GM23338 (cell line): ENCODE data around the gene C2. TPM values are rescaled to one million over a fixed set of nuclear protein-coding genes. Genes with fewer than 3 reads are reported as not detected.

Source experiments
- ATAC-seq: fragments of 200-7000 bp; cut with Tn5 transposase; 3 replicates; pipeline ENCODE4 v1.9.1; 2020
- DNase-seq: peaks from one replicate; pipeline ENCODE4 v3.0.0-alpha.2; 2015; ENCODE audit warnings: low spot score
- H2AFZ ChIP-seq: fragments of 200-600 bp; sonication (generic); 2 replicates; pipeline ENCODE4 v1.8.0; 2016; ENCODE audit warnings: antibody characterized with exemption, mild to moderate bottlenecking, moderate library complexity
- H3F3A ChIP-seq: fragments of 200-600 bp; sonication (generic); replicated peaks from 2 replicates; pipeline ENCODE4 v1.8.0; 2017; ENCODE audit warnings: antibody characterized with exemption, mixed run types, low read depth
- H3K27ac ChIP-seq: fragments of 200-600 bp; sonication (generic); 2 replicates; pipeline ENCODE4 v1.6.1; 2016; ENCODE audit warnings: low read depth
- H3K27me3 ChIP-seq: fragments of 200-600 bp; sonication (generic); 2 replicates; pipeline ENCODE4 v1.8.0; 2016; ENCODE audit warnings: mild to moderate bottlenecking, mixed run types, moderate library complexity; ENCODE audit not compliant: insufficient read depth
- H3K36me3 ChIP-seq: fragments of 200-600 bp; sonication (generic); 2 replicates; pipeline ENCODE4 v1.8.0; 2016; ENCODE audit warnings: mild to moderate bottlenecking; ENCODE audit not compliant: insufficient read depth
- H3K4me1 ChIP-seq: fragments of 200-600 bp; sonication (generic); 2 replicates; pipeline ENCODE4 v1.8.0; 2016; ENCODE audit warnings: mild to moderate bottlenecking, moderate library complexity; ENCODE audit not compliant: insufficient read depth
- H3K4me2 ChIP-seq: fragments of 200-600 bp; sonication (generic); 2 replicates; pipeline ENCODE4 v1.7.1; 2017; ENCODE audit warnings: mixed run types
- H3K4me3 ChIP-seq: fragments of 200-600 bp; sonication (generic); 2 replicates; pipeline ENCODE4 v1.6.1; 2016; ENCODE audit warnings: mixed run types
- H3K79me2 ChIP-seq: fragments of 200-600 bp; sonication (generic); replicated peaks from 2 replicates; pipeline ENCODE4 v1.8.0; 2017; ENCODE audit warnings: mild to moderate bottlenecking; ENCODE audit not compliant: insufficient read depth
- H3K9me2 ChIP-seq: fragments of 200-600 bp; sonication (generic); 2 replicates; pipeline ENCODE4 v1.8.0; 2017; ENCODE audit not compliant: insufficient read depth
- H4K20me1 ChIP-seq: fragments of 200-600 bp; sonication (generic); replicated peaks from 2 replicates; pipeline ENCODE4 v1.8.0; 2017; ENCODE audit warnings: mild to moderate bottlenecking; ENCODE audit not compliant: insufficient read depth
- H3K27ac Mint-ChIP-seq: 2 replicates; pipeline ENCODE4 v1.8.0; 2020; ENCODE audit warnings: inconsistent platforms, mild to moderate bottlenecking, moderate library complexity, mixed read lengths
- H3K27me3 Mint-ChIP-seq: 3 replicates; pipeline ENCODE4 v1.8.0; 2022; ENCODE audit warnings: low read depth, mild to moderate bottlenecking, moderate library complexity, mixed read lengths, inconsistent platforms; ENCODE audit not compliant: insufficient read depth, poor library complexity
- H3K36me3 Mint-ChIP-seq: 3 replicates; pipeline ENCODE4 v1.8.0; 2021; ENCODE audit warnings: low read depth, mild to moderate bottlenecking, inconsistent platforms, moderate library complexity, mixed read lengths
- H3K4me1 Mint-ChIP-seq: 3 replicates; pipeline ENCODE4 v1.8.0; 2020; ENCODE audit warnings: mild to moderate bottlenecking, inconsistent platforms, mixed read lengths
- H3K4me3 Mint-ChIP-seq: 3 replicates; pipeline ENCODE4 v1.8.0; 2021; ENCODE audit warnings: moderate library complexity, mild to moderate bottlenecking, inconsistent platforms, mixed read lengths
- H3K9me3 Mint-ChIP-seq: 3 replicates; pipeline ENCODE4 v1.8.0; 2020; ENCODE audit warnings: moderate library complexity, mild to moderate bottlenecking, inconsistent platforms, mixed read lengths
- CREB1 ChIP-seq: fragments of 250-450 bp; sonication (Bioruptor Pico); IDR thresholded peaks from 2 replicates; pipeline ENCODE4 v1.5.0; 2020; ENCODE audit warnings: low read depth, mild to moderate bottlenecking, moderate library complexity
- EZH2phosphoT487 ChIP-seq: fragments of 200-600 bp; sonication (generic); IDR thresholded peaks from one replicate; pipeline ENCODE4 v1.8.1; 2018; ENCODE audit warnings: antibody characterized with exemption; ENCODE audit not compliant: unreplicated experiment
- JUNB ChIP-seq: IDR thresholded peaks from one replicate; pipeline ENCODE4 v1.6.1; 2016; ENCODE audit warnings: antibody characterized with exemption; ENCODE audit not compliant: unreplicated experiment
- NANOG ChIP-seq: IDR thresholded peaks from 2 replicates; pipeline ENCODE4 v1.6.1; 2016; ENCODE audit warnings: antibody characterized with exemption, borderline replicate concordance
- POLR2AphosphoS5 ChIP-seq: IDR thresholded peaks from 2 replicates; pipeline ENCODE4 v1.6.1; 2016; ENCODE audit warnings: antibody characterized with exemption, low read depth
- STAT1 ChIP-seq: IDR thresholded peaks from one replicate; pipeline ENCODE4 v1.6.1; 2016; ENCODE audit warnings: antibody characterized with exemption; ENCODE audit not compliant: unreplicated experiment
- ZNF114 ChIP-seq: fragments of 250-450 bp; sonication (Bioruptor Pico); IDR thresholded peaks from 2 replicates; pipeline ENCODE4 v1.5.0; 2020; ENCODE audit warnings: mild to moderate bottlenecking, moderate library complexity
- ZNF331 ChIP-seq: fragments of 250-450 bp; sonication (Bioruptor Pico); IDR thresholded peaks from 2 replicates; pipeline ENCODE4 v1.5.0; 2020; ENCODE audit warnings: low read depth, mild to moderate bottlenecking, moderate library complexity
- polyA plus RNA-seq: library from polyadenylated mRNA; unstranded; fragments of >200 nt; fragmentation: Nextera tagmentation; extraction: Ambion mirVana; gene quantifications from 2 replicates; pipeline ENCODE4 v1.2.1, GENCODE V29; 2016
- total RNA-seq: library from RNA; depleted of rRNA; stranded (reverse); fragments of >200 nt; shearing (Covaris generic); gene quantifications from 2 replicates; pipeline ENCODE4 v1.2.3, GENCODE V29; 2014
- TF ChIP-seq, protein P1 (sequence below), 2 experiments: fragments of 200-600 bp in 1 of 2; sonication (generic) in 1 of 2; conservative IDR thresholded peaks; 2 replicates each; pipeline versions ENCODE4 v1.5.1 to v1.6.1; 2016 to 2017; ENCODE audit warnings: antibody characterized with exemption in 2 of 2, low read depth in 2 of 2, mild to moderate bottlenecking in 2 of 2, moderate library complexity in 1 of 2
- TF ChIP-seq, protein P2 (sequence below): IDR thresholded peaks from 2 replicates; pipeline ENCODE4 v1.6.1; 2016; ENCODE audit warnings: antibody characterized with exemption
- TF ChIP-seq, protein P3 (sequence below): fragments of 250-450 bp; sonication (Bioruptor Pico); IDR thresholded peaks from 2 replicates; pipeline ENCODE4 v1.5.0; 2020; ENCODE audit warnings: mild to moderate bottlenecking, moderate library complexity

The C2 gene
- total and polyA plus RNA-seq, 2 experiments from 2014 or later = 0.16 to 1.7 TPM

DNA sequence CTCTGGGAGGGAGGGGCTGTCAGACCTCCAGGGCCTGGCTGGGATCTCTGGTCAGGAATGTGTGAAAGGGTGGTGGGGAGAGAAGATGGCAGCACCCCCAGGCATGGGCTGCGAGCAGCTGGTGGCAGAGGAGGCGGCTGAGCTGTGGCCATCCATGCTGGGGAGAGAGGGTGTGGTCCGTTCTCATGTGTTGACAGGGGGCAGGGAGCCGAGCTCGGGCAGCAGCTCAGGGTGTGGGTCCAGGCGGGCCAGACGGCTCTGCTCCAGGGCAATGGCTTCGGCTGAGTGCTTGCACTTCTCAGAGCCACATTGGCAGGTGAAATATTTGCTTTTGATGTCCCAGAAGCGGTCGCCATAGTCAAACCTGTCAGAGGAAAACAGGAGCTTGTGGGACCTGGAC, 47.6 kb upstream of the C2 start:
- H3K79me2 ChIP-seq = no peaks in the 10 kb centered on the region
- TF ChIP-seq POLR2AphosphoS5 (no peak), ZNF331 (no peak), EZH2phosphoT487 (no peak), CREB1 (CRISPR knock-in tag) (no peak), ZNF114 (CRISPR knock-in tag) (no peak), NANOG (no peak), STAT1 (no peak), JUNB (no peak)
- TF ChIP-seq, protein P1, sequence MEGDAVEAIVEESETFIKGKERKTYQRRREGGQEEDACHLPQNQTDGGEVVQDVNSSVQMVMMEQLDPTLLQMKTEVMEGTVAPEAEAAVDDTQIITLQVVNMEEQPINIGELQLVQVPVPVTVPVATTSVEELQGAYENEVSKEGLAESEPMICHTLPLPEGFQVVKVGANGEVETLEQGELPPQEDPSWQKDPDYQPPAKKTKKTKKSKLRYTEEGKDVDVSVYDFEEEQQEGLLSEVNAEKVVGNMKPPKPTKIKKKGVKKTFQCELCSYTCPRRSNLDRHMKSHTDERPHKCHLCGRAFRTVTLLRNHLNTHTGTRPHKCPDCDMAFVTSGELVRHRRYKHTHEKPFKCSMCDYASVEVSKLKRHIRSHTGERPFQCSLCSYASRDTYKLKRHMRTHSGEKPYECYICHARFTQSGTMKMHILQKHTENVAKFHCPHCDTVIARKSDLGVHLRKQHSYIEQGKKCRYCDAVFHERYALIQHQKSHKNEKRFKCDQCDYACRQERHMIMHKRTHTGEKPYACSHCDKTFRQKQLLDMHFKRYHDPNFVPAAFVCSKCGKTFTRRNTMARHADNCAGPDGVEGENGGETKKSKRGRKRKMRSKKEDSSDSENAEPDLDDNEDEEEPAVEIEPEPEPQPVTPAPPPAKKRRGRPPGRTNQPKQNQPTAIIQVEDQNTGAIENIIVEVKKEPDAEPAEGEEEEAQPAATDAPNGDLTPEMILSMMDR (conservative IDR thresholded peaks at IDR 0.05; ENCODE audit: low read depth in 2 of 2) = no peak
- TF ChIP-seq, protein P2, sequence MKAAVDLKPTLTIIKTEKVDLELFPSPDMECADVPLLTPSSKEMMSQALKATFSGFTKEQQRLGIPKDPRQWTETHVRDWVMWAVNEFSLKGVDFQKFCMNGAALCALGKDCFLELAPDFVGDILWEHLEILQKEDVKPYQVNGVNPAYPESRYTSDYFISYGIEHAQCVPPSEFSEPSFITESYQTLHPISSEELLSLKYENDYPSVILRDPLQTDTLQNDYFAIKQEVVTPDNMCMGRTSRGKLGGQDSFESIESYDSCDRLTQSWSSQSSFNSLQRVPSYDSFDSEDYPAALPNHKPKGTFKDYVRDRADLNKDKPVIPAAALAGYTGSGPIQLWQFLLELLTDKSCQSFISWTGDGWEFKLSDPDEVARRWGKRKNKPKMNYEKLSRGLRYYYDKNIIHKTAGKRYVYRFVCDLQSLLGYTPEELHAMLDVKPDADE = no peak
- TF ChIP-seq, protein P3, sequence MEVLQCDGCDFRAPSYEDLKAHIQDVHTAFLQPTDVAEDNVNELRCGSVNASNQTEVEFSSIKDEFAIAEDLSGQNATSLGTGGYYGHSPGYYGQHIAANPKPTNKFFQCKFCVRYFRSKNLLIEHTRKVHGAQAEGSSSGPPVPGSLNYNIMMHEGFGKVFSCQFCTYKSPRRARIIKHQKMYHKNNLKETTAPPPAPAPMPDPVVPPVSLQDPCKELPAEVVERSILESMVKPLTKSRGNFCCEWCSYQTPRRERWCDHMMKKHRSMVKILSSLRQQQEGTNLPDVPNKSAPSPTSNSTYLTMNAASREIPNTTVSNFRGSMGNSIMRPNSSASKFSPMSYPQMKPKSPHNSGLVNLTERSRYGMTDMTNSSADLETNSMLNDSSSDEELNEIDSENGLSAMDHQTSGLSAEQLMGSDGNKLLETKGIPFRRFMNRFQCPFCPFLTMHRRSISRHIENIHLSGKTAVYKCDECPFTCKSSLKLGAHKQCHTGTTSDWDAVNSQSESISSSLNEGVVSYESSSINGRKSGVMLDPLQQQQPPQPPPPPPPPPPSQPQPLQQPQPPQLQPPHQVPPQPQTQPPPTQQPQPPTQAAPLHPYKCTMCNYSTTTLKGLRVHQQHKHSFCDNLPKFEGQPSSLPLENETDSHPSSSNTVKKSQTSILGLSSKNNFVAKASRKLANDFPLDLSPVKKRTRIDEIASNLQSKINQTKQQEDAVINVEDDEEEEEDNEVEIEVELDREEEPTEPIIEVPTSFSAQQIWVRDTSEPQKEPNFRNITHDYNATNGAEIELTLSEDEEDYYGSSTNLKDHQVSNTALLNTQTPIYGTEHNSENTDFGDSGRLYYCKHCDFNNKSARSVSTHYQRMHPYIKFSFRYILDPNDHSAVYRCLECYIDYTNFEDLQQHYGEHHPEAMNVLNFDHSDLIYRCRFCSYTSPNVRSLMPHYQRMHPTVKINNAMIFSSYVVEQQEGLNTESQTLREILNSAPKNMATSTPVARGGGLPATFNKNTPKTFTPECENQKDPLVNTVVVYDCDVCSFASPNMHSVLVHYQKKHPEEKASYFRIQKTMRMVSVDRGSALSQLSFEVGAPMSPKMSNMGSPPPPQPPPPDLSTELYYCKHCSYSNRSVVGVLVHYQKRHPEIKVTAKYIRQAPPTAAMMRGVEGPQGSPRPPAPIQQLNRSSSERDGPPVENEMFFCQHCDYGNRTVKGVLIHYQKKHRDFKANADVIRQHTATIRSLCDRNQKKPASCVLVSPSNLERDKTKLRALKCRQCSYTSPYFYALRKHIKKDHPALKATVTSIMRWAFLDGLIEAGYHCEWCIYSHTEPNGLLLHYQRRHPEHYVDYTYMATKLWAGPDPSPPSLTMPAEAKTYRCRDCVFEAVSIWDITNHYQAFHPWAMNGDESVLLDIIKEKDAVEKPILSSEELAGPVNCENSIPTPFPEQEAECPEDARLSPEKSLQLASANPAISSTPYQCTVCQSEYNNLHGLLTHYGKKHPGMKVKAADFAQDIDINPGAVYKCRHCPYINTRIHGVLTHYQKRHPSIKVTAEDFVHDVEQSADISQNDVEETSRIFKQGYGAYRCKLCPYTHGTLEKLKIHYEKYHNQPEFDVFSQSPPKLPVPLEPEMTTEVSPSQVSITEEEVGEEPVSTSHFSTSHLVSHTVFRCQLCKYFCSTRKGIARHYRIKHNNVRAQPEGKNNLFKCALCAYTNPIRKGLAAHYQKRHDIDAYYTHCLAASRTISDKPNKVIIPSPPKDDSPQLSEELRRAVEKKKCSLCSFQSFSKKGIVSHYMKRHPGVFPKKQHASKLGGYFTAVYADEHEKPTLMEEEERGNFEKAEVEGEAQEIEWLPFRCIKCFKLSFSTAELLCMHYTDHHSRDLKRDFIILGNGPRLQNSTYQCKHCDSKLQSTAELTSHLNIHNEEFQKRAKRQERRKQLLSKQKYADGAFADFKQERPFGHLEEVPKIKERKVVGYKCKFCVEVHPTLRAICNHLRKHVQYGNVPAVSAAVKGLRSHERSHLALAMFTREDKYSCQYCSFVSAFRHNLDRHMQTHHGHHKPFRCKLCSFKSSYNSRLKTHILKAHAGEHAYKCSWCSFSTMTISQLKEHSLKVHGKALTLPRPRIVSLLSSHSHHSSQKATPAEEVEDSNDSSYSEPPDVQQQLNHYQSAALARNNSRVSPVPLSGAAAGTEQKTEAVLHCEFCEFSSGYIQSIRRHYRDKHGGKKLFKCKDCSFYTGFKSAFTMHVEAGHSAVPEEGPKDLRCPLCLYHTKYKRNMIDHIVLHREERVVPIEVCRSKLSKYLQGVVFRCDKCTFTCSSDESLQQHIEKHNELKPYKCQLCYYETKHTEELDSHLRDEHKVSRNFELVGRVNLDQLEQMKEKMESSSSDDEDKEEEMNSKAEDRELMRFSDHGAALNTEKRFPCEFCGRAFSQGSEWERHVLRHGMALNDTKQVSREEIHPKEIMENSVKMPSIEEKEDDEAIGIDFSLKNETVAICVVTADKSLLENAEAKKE (CRISPR knock-in tag) = no peak
- peaks cover 4% of the 10 kb centered on the region; the same call in 1 of the 2 replicates for H3K4me1 ChIP-seq
- H3K9me3 Mint-ChIP-seq = no peaks in the 10 kb centered on the region
- H3K27me3 ChIP-seq = no peaks in the 10 kb centered on the region
- DNase-seq (no peak), ATAC-seq (no peak)
- peaks cover 14% of the 10 kb centered on the region for H3F3A ChIP-seq
- H3K27me3 Mint-ChIP-seq = peaks cover 5% of the 10 kb centered on the region
- H3K36me3 ChIP-seq = peaks cover 22% of the 10 kb centered on the region; the same call in 1 of the 2 replicates
- H3K36me3 Mint-ChIP-seq = peaks cover 55% of the 10 kb centered on the region
- no peak overlapping the region for H3K27ac ChIP-seq
- H2AFZ ChIP-seq = no peak overlapping the region
- H3K27ac Mint-ChIP-seq = no peak overlapping the region
- H3K9me2 ChIP-seq = no peaks in the 10 kb centered on the region
- H3K4me2 ChIP-seq = no peak overlapping the region
- peaks cover 3% of the 10 kb centered on the region for H4K20me1 ChIP-seq
- no peak overlapping the region for H3K4me3 ChIP-seq
- no peak overlapping the region for H3K4me3 Mint-ChIP-seq
- H3K4me1 Mint-ChIP-seq = peaks cover 8% of the 10 kb centered on the region
